ENCODE data around the gene CFAP77. TPM values are rescaled to one million over a fixed set of nuclear protein-coding genes. Genes with fewer than 3 reads are reported as not detected.

The CFAP77 gene
- polyA plus RNA-seq, 3 donors, result not detected

DNA sequence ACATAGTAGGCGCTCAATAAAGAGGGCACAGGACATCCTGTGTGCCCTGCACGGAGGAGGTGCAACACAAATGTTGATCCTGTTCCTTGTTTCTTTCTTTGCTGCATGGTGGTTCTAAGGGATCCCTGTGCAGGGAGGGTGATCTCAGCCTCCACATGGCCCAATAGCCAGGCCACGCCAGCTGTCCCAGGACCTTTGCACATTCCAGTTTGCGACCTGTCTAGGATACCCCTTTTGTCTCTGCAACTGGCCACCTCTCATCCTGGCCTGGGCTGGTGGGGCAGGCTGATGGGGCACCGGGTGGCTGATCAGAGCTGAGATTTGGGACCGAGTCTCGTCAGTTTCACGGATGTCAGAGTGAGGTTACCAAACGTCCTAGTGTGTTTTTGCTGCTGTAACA, 79.5 kb downstream of the CFAP77 start:
- Histone ChIP-seq H4K20me1 (ENCODE audit: insufficient read depth, low read length) (no peaks in the 10 kb centered on the region), H3K9ac (ENCODE audit: insufficient read depth, low read length, poor library complexity, severe bottlenecking) (no peak overlapping the region), H3K4me1 (ENCODE audit: control insufficient read depth in 1 of 2, insufficient read depth in 2 of 2, low read length in 2 of 2) (no peaks in the 10 kb centered on the region), H3K4me3 (replicated peaks in 1 of 3; ENCODE audit: low read depth in 2 of 3, low read length in 3 of 3) (no peak overlapping the region), H3K79me2 (ENCODE audit: insufficient read depth, low read length) (no peaks in the 10 kb centered on the region), H3K27ac (ENCODE audit: low read depth in 1 of 2, low read length in 2 of 2) (no peak overlapping the region), H3K27me3 (ENCODE audit: control insufficient read depth in 2 of 2, insufficient read depth in 2 of 2, low read length in 2 of 2) (peaks cover 19 to 31% of the 10 kb centered on the region in 2 donors), H2AFZ (ENCODE audit: insufficient read depth, low read depth, low read length, poor library complexity, severe bottlenecking) (no peak overlapping the region), H3K9me3 (replicated peaks in 1 of 2; ENCODE audit: control insufficient read depth in 1 of 2, insufficient read depth in 1 of 2, low read length in 2 of 2) (peaks cover 0 to 4% of the 10 kb centered on the region in 2 donors), H3K4me2 (replicated peaks; ENCODE audit: extremely low read depth, low read length, poor library complexity, severe bottlenecking) (no peak overlapping the region), H3K36me3 (replicated peaks in 1 of 2; ENCODE audit: control insufficient read depth in 1 of 2, insufficient read depth in 2 of 2, low read length in 2 of 2) (no peaks in the 10 kb centered on the region)
- no peak for DNase-seq
- no peak overlapping the region for H3K4me3 Mint-ChIP-seq
- H3K27ac Mint-ChIP-seq, result no peak overlapping the region
- peaks cover 0 to 4% (median 0%) of the 10 kb centered on the region in 7 donors for H3K9me3 Mint-ChIP-seq
- TF ChIP-seq, protein P1, sequence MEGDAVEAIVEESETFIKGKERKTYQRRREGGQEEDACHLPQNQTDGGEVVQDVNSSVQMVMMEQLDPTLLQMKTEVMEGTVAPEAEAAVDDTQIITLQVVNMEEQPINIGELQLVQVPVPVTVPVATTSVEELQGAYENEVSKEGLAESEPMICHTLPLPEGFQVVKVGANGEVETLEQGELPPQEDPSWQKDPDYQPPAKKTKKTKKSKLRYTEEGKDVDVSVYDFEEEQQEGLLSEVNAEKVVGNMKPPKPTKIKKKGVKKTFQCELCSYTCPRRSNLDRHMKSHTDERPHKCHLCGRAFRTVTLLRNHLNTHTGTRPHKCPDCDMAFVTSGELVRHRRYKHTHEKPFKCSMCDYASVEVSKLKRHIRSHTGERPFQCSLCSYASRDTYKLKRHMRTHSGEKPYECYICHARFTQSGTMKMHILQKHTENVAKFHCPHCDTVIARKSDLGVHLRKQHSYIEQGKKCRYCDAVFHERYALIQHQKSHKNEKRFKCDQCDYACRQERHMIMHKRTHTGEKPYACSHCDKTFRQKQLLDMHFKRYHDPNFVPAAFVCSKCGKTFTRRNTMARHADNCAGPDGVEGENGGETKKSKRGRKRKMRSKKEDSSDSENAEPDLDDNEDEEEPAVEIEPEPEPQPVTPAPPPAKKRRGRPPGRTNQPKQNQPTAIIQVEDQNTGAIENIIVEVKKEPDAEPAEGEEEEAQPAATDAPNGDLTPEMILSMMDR (IDR thresholded peaks at IDR 0.05), result no peak
- H3K36me3 Mint-ChIP-seq, result no peaks in the 10 kb centered on the region
- no peaks in the 10 kb centered on the region for H3K4me1 Mint-ChIP-seq
- WGBS (ENCODE audit: insufficient coverage), result 84% methylated on average over 9 of the region's 9 CpGs
- peaks cover 40 to 56% (median 43%) of the 10 kb centered on the region in 3 donors for H3K27me3 Mint-ChIP-seq (ENCODE audit: low read depth in 3 of 3)
- intact Hi-C loops (cut with micrococcal nuclease), result no loop called here

DNA sequence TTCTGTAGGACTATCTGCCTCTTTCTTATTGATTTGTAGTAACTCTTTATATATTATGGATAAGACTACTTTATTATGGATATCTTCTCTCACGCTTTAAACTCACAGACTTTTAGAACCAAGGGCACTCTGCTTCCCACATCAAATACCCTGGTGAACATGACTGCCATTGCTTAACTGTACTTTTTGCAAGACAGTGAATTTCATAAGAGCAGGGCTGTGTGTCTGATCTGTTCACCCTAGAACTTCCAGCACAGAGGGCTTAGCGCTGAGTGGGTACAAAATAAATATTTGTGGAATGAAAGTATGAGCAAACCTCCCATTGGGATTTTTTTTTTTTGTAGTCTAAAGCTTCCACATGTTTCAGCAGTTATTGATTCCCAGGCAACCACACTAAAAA, 84.8 kb downstream of the CFAP77 start:
- H3K79me2 ChIP-seq (ENCODE audit: insufficient read depth, low read length), result no peaks in the 10 kb centered on the region
- no peaks in the 10 kb centered on the region for H3K36me3 ChIP-seq (replicated peaks in 1 of 2; ENCODE audit: control insufficient read depth in 1 of 2, insufficient read depth in 2 of 2, low read length in 2 of 2)
- no peaks in the 10 kb centered on the region for H4K20me1 ChIP-seq (ENCODE audit: insufficient read depth, low read length)
- no peaks in the 10 kb centered on the region for H3K27me3 ChIP-seq (ENCODE audit: control insufficient read depth in 2 of 2, insufficient read depth in 2 of 2, low read length in 2 of 2)
- H3K4me3 ChIP-seq (replicated peaks in 1 of 3; ENCODE audit: low read depth in 2 of 3, low read length in 3 of 3), result no peak overlapping the region
- no peaks in the 10 kb centered on the region for H3K4me1 ChIP-seq (ENCODE audit: control insufficient read depth in 1 of 2, insufficient read depth in 2 of 2, low read length in 2 of 2)
- no peaks in the 10 kb centered on the region for H3K4me1 Mint-ChIP-seq
- H3K9ac ChIP-seq (ENCODE audit: insufficient read depth, low read length, poor library complexity, severe bottlenecking), result no peak overlapping the region
- no peak for DNase-seq
- H3K4me2 ChIP-seq (replicated peaks; ENCODE audit: extremely low read depth, low read length, poor library complexity, severe bottlenecking), result no peak overlapping the region
- peaks cover 0 to 4% (median 0%) of the 10 kb centered on the region in 7 donors for H3K9me3 Mint-ChIP-seq
- H3K27ac ChIP-seq (ENCODE audit: low read depth in 1 of 2, low read length in 2 of 2), result no peak overlapping the region
- intact Hi-C loops (cut with micrococcal nuclease), result no loop called here
- TF ChIP-seq, protein P1 (IDR thresholded peaks at IDR 0.05), result no peak
- no peak overlapping the region for H3K4me3 Mint-ChIP-seq
- no CpG with 5 or more reads among the region's 2 CpGs for WGBS (ENCODE audit: insufficient coverage)
- H3K36me3 Mint-ChIP-seq, result no peaks in the 10 kb centered on the region
- no peak overlapping the region for H3K27ac Mint-ChIP-seq
- peaks cover 4 to 13% (median 8%) of the 10 kb centered on the region in 3 donors for H3K27me3 Mint-ChIP-seq (ENCODE audit: low read depth in 3 of 3)
- no peaks in the 10 kb centered on the region for H3K9me3 ChIP-seq (replicated peaks in 1 of 2; ENCODE audit: control insufficient read depth in 1 of 2, insufficient read depth in 1 of 2, low read length in 2 of 2)
- H2AFZ ChIP-seq (ENCODE audit: insufficient read depth, low read depth, low read length, poor library complexity, severe bottlenecking), result no peak overlapping the region
